Measurements from ENCODE around the gene ELF2. TPM values are rescaled to one million over a fixed set of nuclear protein-coding genes. Genes with fewer than 3 reads are reported as not detected.

Gene ELF2
- total and polyA plus RNA-seq, 2 of the 8 experiments (the other 6 are each of a cell fraction or from before 2014, with no cell fraction given), result 21.1 to 44.3 TPM

- H3K27me3 ChIP-seq (replicated peaks in 1 of 4; ENCODE audit: control insufficient read depth in 3 of 4, extremely low read depth in 1 of 4, insufficient read depth in 3 of 4, low read length in 3 of 4), result no peaks in the 10 kb centered on the region
- H4K91ac ChIP-seq (replicated peaks; ENCODE audit: insufficient read length, low read length), result no peak overlapping the region
- DNase-seq (ENCODE audit: low read depth in 1 of 2, low spot score in 2 of 2) (no peak), FAIRE-seq (no peak)
- H3K4me2 ChIP-seq (ENCODE audit: insufficient read depth in 1 of 2, low read depth in 2 of 2, low read length in 2 of 2), result no peak overlapping the region
- no peak overlapping the region for H2AK5ac ChIP-seq (ENCODE audit: low read depth, low read length)
- H2BK120ac ChIP-seq (replicated peaks; ENCODE audit: low read depth, low read length), result no peak overlapping the region
- peaks cover 0 to 3% (median 0%) of the 10 kb centered on the region in 4 experiments; a peak in 2 of 7 replicates for H3K4me1 ChIP-seq (replicated peaks in 1 of 4; ENCODE audit: control insufficient read depth in 3 of 4, insufficient read depth in 4 of 4, low read length in 3 of 4)
- no peaks in the 10 kb centered on the region for H3K9me3 ChIP-seq (ENCODE audit: insufficient read depth in 2 of 2, low read depth in 1 of 2, low read length in 1 of 2)
- no peak overlapping the region for H3K14ac ChIP-seq (ENCODE audit: insufficient read length)
- H2BK12ac ChIP-seq (ENCODE audit: low read depth, low read length), result no peak overlapping the region
- H2BK20ac ChIP-seq (ENCODE audit: low read length), result no peak overlapping the region
- no peak overlapping the region for H3K27ac ChIP-seq (ENCODE audit: low read depth, low read length)
- no peak overlapping the region for H2BK15ac ChIP-seq (ENCODE audit: low read length)
- no peak overlapping the region for H3K9ac ChIP-seq (replicated peaks in 1 of 4; ENCODE audit: extremely low read depth in 1 of 4, low read depth in 3 of 4, low read length in 3 of 4)
- no peak overlapping the region for H2BK5ac ChIP-seq (ENCODE audit: low read depth, low read length)
- H3K4ac ChIP-seq (replicated peaks; ENCODE audit: insufficient read length, low read depth, low read length), result no peak overlapping the region
- H4K8ac ChIP-seq (ENCODE audit: extremely low read depth, insufficient read depth, low read length), result no peak overlapping the region
- H2AFZ ChIP-seq (ENCODE audit: low read length), result no peak overlapping the region
- peaks cover 6 to 81% of the 10 kb centered on the region in 2 experiments; a peak in 3 of 4 replicates for H3K79me2 ChIP-seq (ENCODE audit: control insufficient read depth in 1 of 2, insufficient read depth in 2 of 2, low read length in 2 of 2)
- H3K4me3 ChIP-seq (ENCODE audit: extremely low read depth in 1 of 4, insufficient read depth in 2 of 4, low read depth in 3 of 4, low read length in 4 of 4), result no peak overlapping the region
- 92% methylated on average over 1 of the region's 1 CpG; no CpG with 5 or more reads in 1 of the 2 experiments for WGBS, 2 experiments (ENCODE audit: extremely low coverage in 1 of 2, insufficient coverage in 1 of 2, insufficient read length in 1 of 2, insufficient replicate concordance in 2 of 2, low coverage in 1 of 2, low lambda C conversion rate in 2 of 2, missing lambda C conversion rate in 1 of 2)
- peaks cover 0 to 8% (median 1%) of the 10 kb centered on the region in 4 experiments; a peak in 2 of 8 replicates for H3K36me3 ChIP-seq (ENCODE audit: control insufficient read depth in 2 of 4, insufficient read depth in 4 of 4, low read length in 3 of 4)
- H3K23ac ChIP-seq (ENCODE audit: insufficient read length), result no peak overlapping the region
- CTCF ChIA-PET (ENCODE audit: partially characterized antibody), result interaction anchor here (0.6 to 2.1 kb wide), 5 partner anchors 22 to 270 kb away, joined by 3 to 4 read pairs (median 3); no protein-coding TSS in a partner anchor
- H3K56ac ChIP-seq (replicated peaks; ENCODE audit: insufficient read length, low read depth, low read length), result no peak overlapping the region
- POLR2A ChIA-PET (ENCODE audit: partially characterized antibody), result interaction anchor here (1.0 kb wide), 1 partner anchor 13 kb away, joined by 3 read pairs; no protein-coding TSS in a partner anchor
- H4K5ac ChIP-seq (ENCODE audit: insufficient read length, low read depth, low read length), result no peak overlapping the region
- no peaks in the 10 kb centered on the region for H3K79me1 ChIP-seq (ENCODE audit: low read depth, low read length)
- no peak overlapping the region for H3K18ac ChIP-seq (ENCODE audit: extremely low read depth, low read length)
- H3K23me2 ChIP-seq (ENCODE audit: low read depth, low read length), result 0 out of 2 replicates have a peak, but pooled peaks cover 3% of the 10 kb centered on the region
- peaks cover 3 to 6% of the 10 kb centered on the region in 2 experiments for H4K20me1 ChIP-seq (replicated peaks in 1 of 2; ENCODE audit: control insufficient read depth in 1 of 2, insufficient read depth in 2 of 2, low read length in 2 of 2)
- TF ChIP-seq SIRT6 (IDR thresholded peaks at IDR 0.05; ENCODE audit: low read length), result no peak
- no peak for TF ChIP-seq ZNF274 (IDR thresholded peaks at IDR 0.05; ENCODE audit: borderline replicate concordance, extremely low read depth, low read length)
- TF ChIP-seq EZH2 (IDR thresholded peaks at IDR 0.05; ENCODE audit: low read depth, low read length, severe bottlenecking), result no peak
- TF ChIP-seq BCL11A (IDR thresholded peaks at IDR 0.05; ENCODE audit: low read depth in 2 of 2, low read length in 2 of 2), result no peak
- TF ChIP-seq USF2 (IDR thresholded peaks at IDR 0.05; ENCODE audit: low read length), result no peak
- TF ChIP-seq TAF1 (IDR thresholded peaks at IDR 0.05; ENCODE audit: low read depth, low read length), result no peak
- no peak for TF ChIP-seq KDM4A (IDR thresholded peaks at IDR 0.05; ENCODE audit: low read depth, low read length, severe bottlenecking)
- TF ChIP-seq HDAC6 (IDR thresholded peaks at IDR 0.05; ENCODE audit: low read depth, low read length), result no peak
- no peak for TF ChIP-seq JUND (IDR thresholded peaks at IDR 0.05; ENCODE audit: low read length)
- TF ChIP-seq CBX5 (IDR thresholded peaks at IDR 0.05; ENCODE audit: low read depth, low read length), result no peak
- no peak for TF ChIP-seq TEAD4 (IDR thresholded peaks at IDR 0.05; ENCODE audit: low read depth, low read length)
These were observed 99.3 kb downstream of the ELF2 start for GRCh38 chr4:139077567-139078355.
